Mesenteric fat pad (tissue), 1 donor: ENCODE results near the gene VWA8. TPM values are rescaled to one million over a fixed set of nuclear protein-coding genes. Genes with fewer than 3 reads are reported as not detected.
"Not testable (repeated sequence)": the region's sequence is repeated elsewhere in the genome, so short reads cannot be mapped to it uniquely, and the experiment has no call there.

ENCODE experiments used
- DNase-seq: peaks from one replicate; pipeline ENCODE4 v3.0.0-alpha.2; 2020; ENCODE audit warnings: low spot score
- total RNA-seq: library from RNA; stranded (reverse); fragmentation: NEBNext Ultra II Directional; extraction: Animal tissue kit (Norgen Biotek cat#: 25700); gene quantifications from one replicate; pipeline ENCODE4 v1.2.1, GENCODE V29; 2021
- donor health status: DM: yes; HTN: yes; CAD: no.

VWA8 gene
- total RNA-seq, 1 donor from 2014 or later = 17.9 TPM

DNA sequence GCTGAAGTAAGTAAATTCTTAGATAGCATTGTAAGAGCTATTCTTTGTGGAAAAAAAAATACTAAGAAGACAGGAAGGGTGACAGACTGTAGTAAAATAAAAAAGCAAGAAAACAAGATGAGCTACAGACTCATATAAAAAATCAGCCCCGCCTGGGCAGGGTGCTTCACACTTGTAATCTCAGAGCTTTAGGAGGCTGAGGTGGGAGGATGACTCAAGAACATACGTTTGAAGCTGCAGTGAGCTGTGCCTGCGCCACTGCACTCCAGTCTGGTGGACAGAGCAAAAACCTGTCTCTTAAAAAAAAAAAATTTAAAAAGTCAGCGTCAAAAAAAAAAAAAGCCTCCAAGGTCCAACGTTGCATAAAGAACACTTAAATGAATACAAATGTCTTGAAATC lies 102.1 kb downstream of the VWA8 start:
- no peak for DNase-seq

DNA sequence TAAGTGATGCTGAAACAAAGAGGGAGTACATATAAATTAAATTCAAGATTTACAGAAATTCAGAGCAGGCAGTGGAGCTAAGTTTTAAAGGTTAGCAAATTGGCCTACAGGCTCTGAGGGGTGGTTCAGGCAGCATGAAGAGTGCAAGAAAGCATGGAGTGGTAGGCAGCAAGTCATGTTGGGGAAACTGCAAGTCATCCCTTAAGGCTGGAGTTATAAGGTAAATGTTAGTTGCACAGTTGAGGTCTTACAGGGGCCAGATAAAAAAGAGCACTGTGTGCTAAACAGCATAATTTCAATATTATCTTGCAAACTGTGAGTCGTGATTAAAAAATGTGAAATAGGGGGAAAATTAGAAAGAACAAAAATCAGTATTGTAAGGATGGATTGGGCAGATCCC lies 106.2 kb downstream of the VWA8 start:
- no peak for DNase-seq

DNA sequence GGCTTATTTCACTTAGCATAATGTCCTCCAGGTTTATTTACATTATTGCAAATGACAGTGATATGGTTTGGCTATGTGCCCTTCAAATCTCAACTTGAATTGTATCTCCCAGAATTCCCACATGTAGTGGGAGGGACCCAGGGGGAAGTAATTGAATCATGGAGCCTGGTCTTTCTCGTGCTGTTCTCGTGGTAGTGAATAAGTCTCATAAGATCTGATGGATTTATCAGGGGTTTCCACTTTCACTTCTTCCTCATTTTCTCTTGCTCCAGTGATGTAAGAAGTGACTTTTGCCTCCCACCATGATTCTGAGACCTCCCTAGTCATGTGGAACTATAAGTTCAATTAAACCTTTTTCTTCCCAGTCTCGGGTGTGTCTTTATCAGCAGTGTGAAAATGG lies 109.6 kb downstream of the VWA8 start:
- DNase-seq = no peak

DNA sequence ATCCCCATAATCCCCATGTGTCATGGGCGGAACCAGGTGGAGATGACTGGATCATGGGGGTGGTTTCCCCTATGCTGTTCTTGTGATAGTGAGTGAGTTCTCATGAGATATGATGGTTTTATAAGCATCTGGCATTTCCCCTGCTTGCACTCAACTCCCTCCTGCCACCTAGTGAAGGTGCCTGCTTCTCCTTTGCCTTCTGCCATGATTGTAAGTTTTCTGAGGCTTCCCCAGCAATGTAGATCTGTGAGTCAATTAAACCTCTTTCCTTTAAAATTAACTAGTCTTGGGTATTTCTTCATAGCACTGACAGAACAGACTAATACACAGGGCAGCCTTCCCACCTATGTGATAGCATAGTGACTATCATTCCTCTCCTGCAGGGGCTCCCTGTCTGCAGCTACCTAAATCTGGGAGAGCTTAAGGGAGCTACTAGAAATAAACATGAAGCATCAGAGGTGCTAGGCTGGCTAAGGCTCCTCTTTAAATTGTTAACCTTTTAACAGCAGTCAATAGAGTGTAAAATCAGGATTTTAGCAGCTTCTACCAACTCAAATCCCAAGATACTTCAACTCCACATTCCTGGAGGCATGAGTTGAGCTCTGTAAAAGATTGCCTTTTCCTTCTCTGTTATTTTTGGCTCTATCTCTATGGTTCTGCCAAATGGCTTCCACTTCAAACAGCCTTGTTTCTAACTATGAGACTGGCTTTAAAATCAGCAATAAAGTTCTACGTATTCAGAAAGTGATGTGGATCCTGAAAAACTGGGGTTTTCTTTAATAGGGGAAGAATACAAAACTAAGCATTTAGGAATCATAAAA lies 112.3 kb downstream of the VWA8 start:
- DNase-seq = no peak

DNA sequence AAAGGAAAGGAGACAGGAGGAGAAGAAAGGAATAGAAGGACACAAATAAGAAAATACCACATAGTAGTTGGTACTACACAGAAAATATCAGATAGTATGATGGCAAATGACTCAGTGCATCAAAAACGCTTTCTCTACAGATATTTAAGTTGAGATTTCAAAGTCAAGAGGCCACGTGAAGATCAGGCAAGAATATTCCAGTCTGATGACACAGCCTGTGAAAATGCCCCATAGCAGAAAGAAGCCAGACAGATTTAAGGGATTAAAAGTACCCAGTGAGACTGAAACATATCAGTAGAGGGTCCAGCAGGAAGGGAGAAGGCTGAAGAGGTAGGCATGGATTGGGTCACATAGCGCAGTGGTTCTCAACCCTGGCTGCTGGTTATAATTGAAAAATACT lies 113.7 kb downstream of the VWA8 start:
- no peak for DNase-seq

DNA sequence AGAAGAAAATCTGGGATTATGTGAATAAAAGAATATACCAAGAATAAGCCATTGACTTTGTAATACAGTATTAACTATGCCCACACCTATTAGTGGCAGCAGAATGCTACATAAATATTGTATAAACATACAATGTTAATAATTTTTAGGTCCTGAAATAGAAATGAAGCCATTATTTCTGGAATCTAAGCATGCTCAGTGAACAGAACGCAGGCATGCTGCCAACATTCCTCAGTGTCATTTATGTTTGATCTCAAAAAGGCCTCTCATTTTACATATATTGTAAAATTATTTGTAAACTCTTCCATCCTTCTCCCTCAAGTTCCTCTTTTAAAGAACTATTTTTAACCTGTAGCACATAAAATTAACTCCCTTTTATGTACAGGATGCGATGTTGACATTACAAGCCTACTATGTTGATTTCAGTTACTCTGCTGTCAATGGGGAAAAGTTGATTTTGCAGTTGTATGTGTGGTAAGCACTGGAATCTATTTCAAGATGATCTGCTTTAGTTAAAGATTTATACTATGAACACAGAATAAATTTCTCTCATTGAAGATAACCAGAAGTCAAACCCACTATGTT lies 118.8 kb downstream of the VWA8 start:
- DNase-seq = no peak

DNA sequence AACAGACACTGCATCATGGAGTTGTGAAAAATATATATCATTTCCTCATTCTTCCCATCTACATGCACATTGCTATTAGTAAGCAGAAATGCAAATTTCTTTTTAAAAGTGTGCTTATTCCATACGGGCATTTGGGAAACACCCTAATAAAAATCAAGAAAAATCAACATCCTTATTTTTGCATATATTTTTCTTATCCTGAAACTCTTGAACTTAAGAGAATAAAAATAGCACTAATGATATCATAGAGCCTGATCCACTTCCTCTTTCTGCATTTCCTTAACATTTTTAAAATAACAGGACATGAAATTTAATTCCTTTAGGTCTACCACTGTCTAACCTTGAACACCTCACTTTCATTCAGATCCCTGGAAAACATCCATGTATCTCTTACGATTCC lies 123.3 kb downstream of the VWA8 start:
- DNase-seq = no peak

DNA sequence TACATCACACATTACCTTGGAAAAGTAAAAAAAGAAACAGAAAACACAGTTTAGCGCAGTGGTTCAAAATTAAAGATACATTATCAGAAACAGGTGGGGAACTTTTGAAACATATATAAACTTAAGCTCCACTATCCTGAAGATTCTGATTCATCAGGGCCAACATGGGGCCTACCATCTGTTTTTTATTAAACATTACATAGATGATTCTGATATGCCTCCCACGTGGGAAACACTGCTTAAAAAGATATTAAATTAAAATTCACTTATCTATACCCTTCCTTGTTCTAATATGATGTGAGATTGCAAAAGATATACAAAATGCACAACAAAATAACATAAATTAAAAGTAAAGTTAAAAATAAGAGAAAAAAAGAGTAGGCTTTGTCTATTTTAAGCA lies 125.0 kb downstream of the VWA8 start:
- no peak for DNase-seq

DNA sequence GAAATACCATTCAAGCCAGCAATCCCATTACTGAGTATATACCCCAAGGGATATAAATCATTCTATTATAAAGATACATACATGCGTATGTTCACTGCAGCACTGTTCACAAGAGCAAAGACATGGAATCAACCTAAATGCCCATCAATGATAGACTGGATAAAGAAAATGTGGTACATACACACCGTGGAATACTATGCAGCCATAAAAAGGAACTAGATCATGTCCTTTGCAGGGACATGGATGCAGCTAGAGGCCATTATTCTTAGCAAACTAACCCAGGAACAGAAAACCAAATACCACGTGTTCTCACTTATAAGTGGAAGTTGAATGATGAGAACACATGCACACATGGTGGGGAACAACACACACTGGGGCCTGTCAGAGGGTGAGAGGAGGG lies 126.2 kb downstream of the VWA8 start:
- DNase-seq = not testable (repeated sequence)

DNA sequence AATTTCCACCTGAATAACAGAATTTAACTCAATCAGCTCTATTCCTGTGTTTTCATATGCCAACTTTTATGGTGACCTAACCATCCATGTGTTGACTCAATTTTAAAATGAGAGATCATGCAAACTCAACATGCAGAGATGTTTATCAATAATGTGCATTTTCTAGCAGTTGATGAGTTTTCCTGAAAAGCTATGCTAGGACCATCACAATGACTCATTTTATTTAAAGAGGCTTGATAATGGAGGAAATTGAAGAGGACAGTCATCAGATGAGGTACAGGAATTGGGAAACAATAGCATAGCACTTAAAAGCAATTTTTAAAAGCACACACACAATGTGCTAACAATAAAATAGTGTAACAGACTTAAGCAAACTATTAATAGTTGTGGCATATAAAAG lies 127.1 kb downstream of the VWA8 start:
- DNase-seq = no peak

DNA sequence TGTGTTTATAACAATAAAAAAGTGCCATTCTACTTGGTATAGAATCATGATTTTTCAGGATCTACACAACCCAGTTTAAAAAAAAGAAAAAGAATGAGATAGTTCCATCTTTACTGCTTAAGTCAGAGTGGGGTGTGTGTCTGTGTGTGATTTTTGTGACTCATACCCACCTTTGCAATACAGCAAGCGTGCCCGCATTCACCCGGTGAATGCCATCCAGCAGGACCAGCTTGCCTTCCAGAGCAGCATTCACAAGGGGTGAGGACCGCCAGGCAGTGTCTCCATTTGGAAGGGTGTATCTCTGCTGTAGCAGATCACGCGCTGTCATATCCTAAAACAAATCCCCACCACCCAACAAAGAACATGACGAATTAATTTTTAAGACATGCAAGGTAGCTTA lies 127.7 kb downstream of the VWA8 start:
- no peak for DNase-seq

DNA sequence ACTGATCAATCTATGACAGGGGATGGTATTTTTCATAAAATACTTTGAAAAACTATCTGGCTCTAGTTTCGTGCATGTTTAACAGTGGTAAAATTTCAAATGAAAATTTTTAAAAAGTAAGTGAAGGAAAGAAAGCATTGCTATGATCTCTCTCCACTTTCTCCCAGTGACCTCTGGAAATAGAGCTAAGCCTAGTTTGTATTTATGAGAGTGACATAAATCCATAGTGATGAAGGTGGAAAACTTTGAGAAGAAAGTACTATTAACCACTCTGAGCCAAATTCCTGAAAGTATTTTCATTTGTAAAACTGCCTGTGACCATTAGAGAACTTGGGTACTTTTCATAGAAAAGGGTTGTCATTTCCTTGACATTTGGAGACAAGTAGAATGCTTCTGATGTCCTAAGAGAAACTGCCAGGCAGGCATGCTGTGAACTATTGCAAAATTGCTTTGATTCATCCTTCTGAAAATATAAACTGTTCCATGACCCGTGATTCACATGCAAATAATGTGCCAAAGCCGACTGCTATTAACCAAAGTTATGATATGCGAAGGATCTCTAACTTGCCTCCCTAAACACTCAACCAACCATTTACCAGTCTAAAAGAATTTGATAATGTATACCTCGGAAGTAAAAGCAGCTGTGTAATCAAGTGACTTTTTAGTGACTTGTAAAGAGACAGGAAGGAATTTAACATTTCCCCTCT lies 133.2 kb downstream of the VWA8 start:
- no peak for DNase-seq

DNA sequence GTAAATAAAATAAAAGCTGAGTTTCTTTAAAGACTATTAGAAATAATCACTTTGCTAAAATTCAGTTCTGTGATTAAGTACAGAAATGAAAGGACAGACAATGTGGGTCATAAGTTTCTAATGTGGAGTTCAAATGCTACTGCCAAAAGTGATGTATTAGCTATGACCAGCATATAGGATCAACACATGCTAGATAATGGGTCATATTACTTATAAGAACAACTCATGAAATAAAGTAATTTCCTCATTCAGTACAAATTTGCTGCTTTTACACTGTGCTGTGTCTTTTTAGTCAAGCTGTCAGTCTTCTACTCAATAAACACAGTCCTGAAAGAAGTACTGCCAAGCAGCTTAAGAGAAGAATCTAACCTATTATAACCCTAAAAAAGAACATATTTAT lies 135.2 kb downstream of the VWA8 start:
- DNase-seq = no peak

DNA sequence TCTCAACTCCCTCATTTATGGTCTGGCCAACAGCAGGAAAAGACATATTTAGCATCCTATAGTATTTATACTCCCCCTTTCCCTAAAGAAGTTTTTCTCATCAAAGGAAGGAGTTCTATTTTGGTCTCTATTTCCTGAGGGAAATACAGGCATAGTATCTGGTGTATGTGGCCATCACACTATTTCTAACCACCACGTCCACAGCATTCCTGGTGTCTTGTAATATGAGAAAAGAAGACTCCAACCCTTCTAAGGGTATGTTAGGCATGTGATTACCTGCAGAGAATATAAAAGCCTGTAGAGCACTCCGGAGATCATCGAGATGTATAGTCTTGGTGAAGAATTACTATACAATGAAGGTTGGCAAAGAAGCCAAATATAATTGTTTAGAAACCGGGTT lies 137.4 kb downstream of the VWA8 start:
- DNase-seq = no peak

DNA sequence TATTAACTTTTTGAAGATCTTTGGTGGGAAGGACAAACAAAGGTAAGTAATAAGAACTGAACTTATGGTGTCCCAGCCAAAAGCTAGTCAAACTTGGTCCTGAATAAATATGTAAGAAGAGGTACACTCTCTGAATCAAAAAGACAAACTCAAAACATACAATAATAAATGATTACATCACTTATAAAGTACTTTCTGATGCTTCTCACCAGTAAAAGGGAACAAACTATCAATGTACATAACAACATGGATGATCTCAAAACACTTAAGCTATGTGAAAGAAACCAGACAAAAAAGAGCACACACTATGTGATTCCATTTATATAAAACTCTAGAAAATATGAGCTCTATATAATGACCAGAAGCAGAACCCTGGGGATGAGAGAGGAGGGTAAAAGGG lies 138.3 kb downstream of the VWA8 start:
- DNase-seq = no peak

DNA sequence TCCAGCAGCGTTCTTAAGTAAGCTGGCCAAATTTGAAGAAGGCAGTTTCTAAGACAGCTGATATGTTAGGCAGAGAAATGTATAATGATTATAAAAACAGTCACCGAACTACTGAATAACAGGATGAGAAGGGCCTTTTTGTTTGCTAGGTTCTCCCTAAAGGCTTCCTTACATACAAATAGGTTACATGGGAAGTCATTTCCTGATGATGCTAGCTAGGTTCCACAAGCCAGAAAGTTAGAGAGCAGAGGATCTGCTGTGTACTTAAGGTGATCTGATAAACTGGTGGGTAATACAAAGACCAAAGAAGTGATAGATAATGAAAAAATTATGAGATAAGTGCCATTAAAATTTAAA lies 139.7 kb downstream of the VWA8 start:
- no peak for DNase-seq

DNA sequence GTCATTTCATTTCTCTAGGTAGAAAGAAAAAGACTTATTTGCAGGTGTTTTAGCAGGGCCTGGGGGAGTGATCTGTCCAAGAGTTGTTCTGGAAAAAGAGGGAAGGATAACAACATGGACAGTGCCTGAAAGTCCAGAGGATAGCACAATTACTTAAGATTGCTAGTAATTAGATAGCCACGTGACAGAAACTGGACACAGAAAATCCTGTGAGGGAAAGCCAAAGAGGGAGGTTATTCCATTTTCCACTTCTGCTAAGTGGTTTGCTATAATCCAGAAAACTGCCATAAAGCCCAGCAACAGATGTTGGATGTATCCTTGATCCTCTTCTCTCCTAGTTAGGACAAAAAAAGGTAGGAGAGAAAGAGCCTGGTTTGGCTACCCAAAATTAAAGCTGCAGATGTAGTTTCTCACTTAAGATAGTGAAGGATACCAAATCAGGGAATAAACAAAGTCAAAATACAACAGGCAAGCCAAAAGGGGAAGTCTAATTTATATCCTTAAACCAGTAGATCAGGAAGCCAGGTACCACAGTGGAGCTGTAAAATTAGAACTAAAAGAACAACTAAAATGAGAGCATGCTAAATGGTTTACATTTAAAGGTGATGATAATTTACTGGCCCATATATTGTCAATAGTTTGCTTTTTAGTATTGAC lies 140.2 kb downstream of the VWA8 start:
- no peak for DNase-seq

DNA sequence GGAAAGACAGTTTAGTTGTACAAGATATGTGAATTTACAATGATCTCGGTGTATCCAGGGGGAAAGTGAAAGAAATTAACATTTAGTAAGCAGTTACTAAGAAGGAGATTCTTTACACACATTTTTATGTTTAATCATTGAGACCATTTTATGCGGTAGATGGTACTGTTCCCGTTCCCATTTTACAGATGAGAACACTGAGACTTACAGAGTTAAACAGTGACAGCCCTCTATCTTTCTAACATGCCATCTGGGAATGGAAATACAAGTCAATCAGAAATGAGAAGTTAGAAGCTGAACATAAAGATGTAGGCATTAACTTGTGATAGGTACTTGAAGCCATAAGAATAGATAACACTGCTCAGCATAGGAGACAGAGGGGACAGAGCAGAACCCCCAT lies 144.9 kb downstream of the VWA8 start:
- DNase-seq = no peak

DNA sequence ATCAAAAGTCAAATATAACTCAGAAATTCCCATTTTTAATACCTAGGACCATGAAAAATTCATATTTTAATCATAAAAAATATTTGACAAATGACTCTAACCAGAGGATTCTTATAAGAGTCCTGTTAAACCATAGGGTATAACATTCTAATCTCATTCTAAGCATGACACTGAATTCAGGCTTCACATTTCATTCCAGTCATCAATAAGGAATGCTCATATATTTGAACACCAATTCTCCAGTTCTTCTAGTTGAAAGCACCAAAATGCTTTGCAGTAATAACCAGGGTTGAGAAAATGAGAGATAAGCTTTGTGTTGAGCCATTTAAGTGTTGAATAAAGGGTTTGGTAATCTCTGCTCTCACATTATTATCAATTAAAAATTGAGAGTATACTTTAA lies 147.5 kb downstream of the VWA8 start:
- DNase-seq = no peak

DNA sequence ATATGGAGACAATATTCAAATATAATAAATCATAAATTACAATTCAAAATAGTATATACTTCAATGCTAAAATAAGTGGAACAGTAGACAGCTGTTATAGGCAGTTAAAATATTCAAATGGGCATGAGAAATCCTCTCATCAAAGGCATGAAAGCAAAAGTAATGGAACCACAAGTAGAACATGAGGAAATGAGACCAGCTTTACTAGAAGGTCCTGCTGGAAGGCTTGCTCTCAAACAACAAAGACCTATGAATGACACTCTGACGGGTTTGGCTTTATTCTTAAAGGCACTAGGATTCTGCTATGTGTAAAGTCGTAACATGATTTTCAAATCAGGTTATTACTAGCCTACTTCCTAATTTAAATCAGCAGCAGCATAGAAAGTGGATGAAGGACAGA lies 148.1 kb downstream of the VWA8 start:
- DNase-seq = no peak

DNA sequence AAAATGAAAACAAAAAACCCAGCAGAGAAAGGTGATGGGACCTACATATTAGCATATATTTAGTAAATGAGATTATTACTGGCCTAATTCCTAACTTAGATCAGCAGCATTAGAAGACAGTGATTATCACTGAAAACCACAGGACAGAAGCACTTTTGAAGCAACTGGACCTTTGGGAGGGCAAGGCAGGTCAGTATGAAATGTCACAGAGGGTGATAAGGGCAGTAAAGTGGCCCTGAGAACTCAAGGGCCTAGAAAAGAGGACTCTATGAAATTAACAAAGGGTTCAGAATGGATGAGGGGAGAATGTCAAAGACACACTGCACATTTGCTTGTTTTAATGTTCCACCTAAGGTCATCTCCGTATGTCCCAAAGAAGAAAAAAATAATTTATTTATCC lies 148.7 kb downstream of the VWA8 start:
- no peak for DNase-seq

DNA sequence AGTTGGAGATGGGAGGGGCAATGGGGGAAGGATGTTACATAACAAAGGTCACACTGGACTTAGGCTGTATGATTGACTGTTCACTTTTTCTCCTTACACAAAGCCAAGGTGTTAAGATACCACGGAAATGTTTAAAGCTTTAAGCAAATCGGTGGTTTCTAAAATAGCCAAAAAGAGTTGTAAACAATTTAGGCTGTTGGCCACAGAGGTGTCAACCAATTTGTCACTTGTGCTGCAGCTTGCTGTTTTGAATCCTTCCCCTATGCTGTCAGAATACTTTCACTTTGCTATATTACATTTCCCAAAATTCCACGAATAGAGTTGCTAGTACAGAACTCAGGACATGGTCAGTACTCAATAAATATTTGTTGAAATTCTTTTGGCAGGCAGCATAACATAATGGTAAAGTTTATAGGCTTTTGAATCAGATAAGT lies 149.3 kb downstream of the VWA8 start:
- no peak for DNase-seq
